ENCODE measurements around the gene WNK3.

- TF ChIP-seq CTCF (IDR thresholded peaks at IDR 0.05; ENCODE audit: low read length) (no peak), EZH2 (IDR thresholded peaks at IDR 0.05; ENCODE audit: borderline replicate concordance, low read length) (no peak)
Observed at GRCh38 chrX:54294306-54294705, 63.5 kb downstream of the WNK3 start.

All from OCI-LY1 (cell line).